Activated T-helper 2 cell treated with anti-CD3 and anti-CD28 coated beads, Interferon-gamma antibody, Interleukin-2, Interleukin-4, amounts not matched to agents 10 μg/mL and 5 μg/mL and 100 μg/mL, durations not matched to agents 14 hours and 24 hours and 36 hours (primary cell): ENCODE measurements around the gene SEZ6. TPM values are rescaled to one million over a fixed set of nuclear protein-coding genes. Genes with fewer than 3 reads are reported as not detected.

Source experiments
- DNase-seq: peaks from one replicate; pipeline ENCODE4 v3.0.0; 2021; ENCODE audit warnings: low spot score
- H3K27ac Mint-ChIP-seq: one replicate; pipeline ENCODE4 v1.8.0; 2021; ENCODE audit warnings: mixed read lengths
- H3K27me3 Mint-ChIP-seq: one replicate; pipeline ENCODE4 v1.8.0; 2021; ENCODE audit warnings: low read depth, mixed read lengths
- H3K36me3 Mint-ChIP-seq: one replicate; pipeline ENCODE4 v1.8.0; 2021; ENCODE audit warnings: low read depth, mixed read lengths
- H3K4me1 Mint-ChIP-seq: one replicate; pipeline ENCODE4 v1.8.0; 2021; ENCODE audit warnings: low read depth, mixed read lengths
- H3K4me3 Mint-ChIP-seq: one replicate; pipeline ENCODE4 v1.8.0; 2021; ENCODE audit warnings: low read depth, mild to moderate bottlenecking, moderate library complexity, mixed read lengths
- H3K9me3 Mint-ChIP-seq: one replicate; pipeline ENCODE4 v1.8.0; 2021; ENCODE audit warnings: mixed read lengths
- intact Hi-C: fragments of 100-400 bp; cut with micrococcal nuclease; formaldehyde crosslinking; loops from one replicate; pipeline ENCODE4 v1.15.1; 2023
- total RNA-seq: library from RNA; stranded (reverse); gene quantifications from 2 replicates; pipeline ENCODE4 v1.2.3, GENCODE V29; 2022

The SEZ6 gene
- total RNA-seq, 1 donor from 2014 or later = not detected

- no peak overlapping the region for H3K4me3 Mint-ChIP-seq
- H3K4me1 Mint-ChIP-seq = peaks cover 2% of the 10 kb centered on the region
- no peaks in the 10 kb centered on the region for H3K9me3 Mint-ChIP-seq
- H3K27me3 Mint-ChIP-seq = peaks cover 43% of the 10 kb centered on the region
- intact Hi-C loops = no loop called here
- no peak overlapping the region for H3K27ac Mint-ChIP-seq
- DNase-seq = no peak
- no peaks in the 10 kb centered on the region for H3K36me3 Mint-ChIP-seq
These were observed 18.6 kb upstream of the SEZ6 start for GRCh38 chr17:29024316-29024952.

GRCh38 chr17:29022074-29022473 lies 16.2 kb upstream of the SEZ6 start:
- Mint-ChIP-seq H3K27me3 (peaks cover 56% of the 10 kb centered on the region), H3K4me1 (peaks cover 4% of the 10 kb centered on the region), H3K36me3 (no peaks in the 10 kb centered on the region), H3K4me3 (no peak overlapping the region), H3K27ac (no peak overlapping the region), H3K9me3 (no peaks in the 10 kb centered on the region)
- DNase-seq = no peak
- intact Hi-C loops = no loop called here

GRCh38 chr17:29021226-29021625 lies 15.4 kb upstream of the SEZ6 start:
- intact Hi-C loops = no loop called here
- H3K27ac Mint-ChIP-seq = no peak overlapping the region
- H3K9me3 Mint-ChIP-seq = no peaks in the 10 kb centered on the region
- no peaks in the 10 kb centered on the region for H3K36me3 Mint-ChIP-seq
- no peak overlapping the region for H3K4me3 Mint-ChIP-seq
- H3K27me3 Mint-ChIP-seq = peaks cover 57% of the 10 kb centered on the region
- H3K4me1 Mint-ChIP-seq = peaks cover 4% of the 10 kb centered on the region
- DNase-seq = no peak

GRCh38 chr17:29020576-29020975 lies 14.7 kb upstream of the SEZ6 start:
- peaks cover 4% of the 10 kb centered on the region for H3K4me1 Mint-ChIP-seq

GRCh38 chr17:29019475-29020181 lies 13.8 kb upstream of the SEZ6 start:
- intact Hi-C loops = no loop called here
- Mint-ChIP-seq H3K27ac (no peak overlapping the region), H3K27me3 (peaks cover 57% of the 10 kb centered on the region), H3K36me3 (no peaks in the 10 kb centered on the region), H3K4me1 (peaks cover 4% of the 10 kb centered on the region), H3K9me3 (no peaks in the 10 kb centered on the region), H3K4me3 (no peak overlapping the region)
- no peak for DNase-seq

More at GRCh38 chr17:29020576-29020975, 14.7 kb upstream of the SEZ6 start:
- Mint-ChIP-seq H3K4me3 (no peak overlapping the region), H3K9me3 (no peaks in the 10 kb centered on the region), H3K36me3 (no peaks in the 10 kb centered on the region), H3K27ac (no peak overlapping the region), H3K27me3 (peaks cover 57% of the 10 kb centered on the region)
- intact Hi-C loops = no loop called here
- no peak for DNase-seq

GRCh38 chr17:29018788-29019474 lies 13.1 kb upstream of the SEZ6 start:
- intact Hi-C loops = no loop called here
- peaks cover 52% of the 10 kb centered on the region for H3K27me3 Mint-ChIP-seq
- H3K4me3 Mint-ChIP-seq = no peak overlapping the region
- no peak for DNase-seq
- H3K4me1 Mint-ChIP-seq = peaks cover 4% of the 10 kb centered on the region
- H3K36me3 Mint-ChIP-seq = no peaks in the 10 kb centered on the region
- H3K9me3 Mint-ChIP-seq = no peaks in the 10 kb centered on the region
- H3K27ac Mint-ChIP-seq = no peak overlapping the region

- Mint-ChIP-seq H3K36me3 (no peaks in the 10 kb centered on the region), H3K27ac (no peak overlapping the region), H3K4me3 (no peak overlapping the region), H3K9me3 (no peaks in the 10 kb centered on the region), H3K27me3 (peaks cover 35% of the 10 kb centered on the region), H3K4me1 (peaks cover 5% of the 10 kb centered on the region)
- no peak for DNase-seq
- intact Hi-C loops = no loop called here
These were observed 10.7 kb upstream of the SEZ6 start for GRCh38 chr17:29016345-29017210.

- no peak for DNase-seq
- Mint-ChIP-seq H3K36me3 (no peaks in the 10 kb centered on the region), H3K27ac (no peak overlapping the region), H3K27me3 (peaks cover 27% of the 10 kb centered on the region), H3K9me3 (no peaks in the 10 kb centered on the region), H3K4me1 (peaks cover 5% of the 10 kb centered on the region), H3K4me3 (no peak overlapping the region)
- intact Hi-C loops = loop anchor here (2.0 kb wide), 1 partner anchor 24 kb away; no protein-coding TSS in a partner anchor
These were observed 8.9 kb upstream of the SEZ6 start for GRCh38 chr17:29014716-29015115.

GRCh38 chr17:29012535-29012934 lies 6.7 kb upstream of the SEZ6 start:
- DNase-seq = no peak
- peaks cover 2% of the 10 kb centered on the region for H3K4me1 Mint-ChIP-seq
- intact Hi-C loops = no loop called here
- H3K9me3 Mint-ChIP-seq = no peaks in the 10 kb centered on the region
- peaks cover 20% of the 10 kb centered on the region for H3K27me3 Mint-ChIP-seq
- no peak overlapping the region for H3K4me3 Mint-ChIP-seq
- H3K36me3 Mint-ChIP-seq = no peaks in the 10 kb centered on the region
- H3K27ac Mint-ChIP-seq = no peak overlapping the region

- Mint-ChIP-seq H3K9me3 (no peaks in the 10 kb centered on the region), H3K27me3 (peaks cover 26% of the 10 kb centered on the region), H3K4me1 (peaks cover 2% of the 10 kb centered on the region), H3K36me3 (no peaks in the 10 kb centered on the region), H3K27ac (no peak overlapping the region), H3K4me3 (no peak overlapping the region)
- DNase-seq = no peak
- intact Hi-C loops = no loop called here
These were observed 4.8 kb upstream of the SEZ6 start for GRCh38 chr17:29010586-29010985.

- no peak overlapping the region for H3K27ac Mint-ChIP-seq
- no peaks in the 10 kb centered on the region for H3K36me3 Mint-ChIP-seq
- peaks cover 28% of the 10 kb centered on the region for H3K27me3 Mint-ChIP-seq
- intact Hi-C loops = no loop called here
- no peak overlapping the region for H3K4me3 Mint-ChIP-seq
- no peak for DNase-seq
- peaks cover 2% of the 10 kb centered on the region for H3K4me1 Mint-ChIP-seq
- H3K9me3 Mint-ChIP-seq = no peaks in the 10 kb centered on the region
These were observed 4.3 kb upstream of the SEZ6 start for GRCh38 chr17:29010129-29010528.

GRCh38 chr17:29008591-29008990 lies 2.8 kb upstream of the SEZ6 start:
- DNase-seq = no peak
- Mint-ChIP-seq H3K4me3 (no peak overlapping the region), H3K27ac (no peak overlapping the region), H3K9me3 (no peaks in the 10 kb centered on the region), H3K36me3 (no peaks in the 10 kb centered on the region), H3K4me1 (peaks cover 2% of the 10 kb centered on the region), H3K27me3 (peaks cover 41% of the 10 kb centered on the region)
- intact Hi-C loops = no loop called here
